ENCODE data around the gene GOSR2.

GOSR2 gene

DNA sequence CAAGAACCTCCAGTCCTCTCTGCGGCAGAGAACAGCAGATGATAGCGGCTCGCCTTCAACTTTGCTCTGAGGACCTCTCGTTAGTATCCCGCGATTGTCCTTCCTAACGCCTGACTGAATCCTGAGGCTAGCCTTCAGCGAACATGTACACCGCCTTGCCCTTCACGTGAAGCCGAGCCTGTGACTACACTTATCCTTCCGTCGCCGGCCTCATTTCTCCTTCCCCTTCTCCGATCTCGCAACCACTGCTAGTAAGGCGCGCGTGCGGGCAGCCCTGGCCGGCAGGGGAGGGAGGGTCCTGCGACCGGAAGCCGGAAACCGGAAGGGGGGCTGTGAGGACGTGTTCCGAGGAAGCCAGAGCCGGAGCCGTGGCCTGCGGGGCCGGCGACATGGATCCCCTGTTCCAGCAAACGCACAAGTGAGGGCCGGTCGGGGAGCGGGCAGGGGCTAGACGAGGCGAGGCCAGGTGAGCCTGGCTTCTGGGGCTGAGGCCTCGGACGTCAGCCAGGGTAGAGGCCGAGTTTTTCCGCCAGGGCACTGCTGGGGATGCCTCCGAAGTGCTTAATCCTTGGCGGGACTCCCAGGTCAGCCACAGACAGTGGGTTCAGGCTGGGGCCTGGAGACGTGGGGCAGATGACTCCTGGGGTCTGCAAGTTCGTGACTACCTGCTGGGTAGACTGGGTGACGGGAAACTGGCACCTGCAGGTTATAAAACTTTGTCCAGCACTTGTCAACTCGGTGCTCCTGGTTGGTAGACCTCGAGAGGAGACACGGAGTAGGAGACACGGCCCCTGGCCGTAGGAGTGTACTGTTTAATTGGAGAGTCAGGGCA, at the start of gene GOSR2:
TSS of gene GOSR2 (plus strand) at position 357 of the 832 bp plus-strand sequence. CDS start at position 390, 33 bp downstream.
- DNase-seq (ENCODE audit: low read depth) = peak; percentile 78

DNA sequence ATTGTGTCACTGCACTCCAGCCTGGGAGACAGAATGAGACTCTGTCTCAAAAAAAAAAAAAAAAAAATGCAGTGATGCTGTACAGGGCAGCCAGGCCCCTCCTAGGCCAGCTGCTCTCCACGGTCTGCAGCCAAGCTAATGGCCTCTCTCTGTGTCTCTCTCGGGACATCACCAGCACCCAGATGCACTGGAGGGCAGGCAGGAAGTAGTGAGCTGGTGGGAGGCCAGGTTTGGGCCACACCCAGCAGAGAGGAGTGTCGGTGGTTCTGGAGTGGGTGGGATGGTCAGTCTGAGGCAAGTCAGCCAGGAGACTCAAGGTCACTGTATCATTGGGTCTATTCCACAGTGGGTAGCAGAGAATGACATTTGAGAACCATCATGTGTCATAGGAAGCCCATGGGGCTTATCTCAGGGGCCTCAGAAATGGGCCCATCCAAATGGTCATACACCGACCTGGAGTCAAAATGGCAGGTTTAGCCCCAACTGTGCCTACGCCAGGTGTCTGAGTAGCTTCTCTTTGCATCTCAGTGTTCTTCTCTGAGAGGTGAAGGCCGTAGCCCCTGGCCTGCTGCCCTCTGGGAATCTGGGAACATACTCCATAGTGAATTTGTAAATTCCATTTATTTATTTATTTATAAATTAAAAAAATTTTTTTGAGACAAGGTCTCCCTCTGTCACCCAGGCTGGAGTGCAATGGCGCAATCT, 48.9 kb upstream of the GOSR2 start:
- no peak for DNase-seq (ENCODE audit: low read depth)

DNA sequence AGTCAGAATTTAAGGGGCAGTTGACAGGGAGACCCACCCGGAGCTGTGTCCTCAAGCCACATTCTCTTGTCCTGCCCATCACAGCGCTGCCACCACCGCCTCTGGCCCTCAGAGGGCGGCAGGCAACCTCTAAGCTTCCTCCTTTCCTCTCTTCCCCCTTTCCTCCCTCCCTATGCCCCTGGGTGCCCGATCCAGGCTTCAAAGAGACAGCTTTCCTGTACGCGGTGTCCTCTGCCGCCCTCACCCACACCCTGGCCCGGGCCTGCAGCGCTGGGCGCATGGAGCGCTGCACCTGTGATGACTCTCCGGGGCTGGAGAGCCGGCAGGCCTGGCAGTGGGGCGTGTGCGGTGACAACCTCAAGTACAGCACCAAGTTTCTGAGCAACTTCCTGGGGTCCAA, 48.1 kb upstream of the GOSR2 start:
- DNase-seq (ENCODE audit: low read depth) = no peak

DNA sequence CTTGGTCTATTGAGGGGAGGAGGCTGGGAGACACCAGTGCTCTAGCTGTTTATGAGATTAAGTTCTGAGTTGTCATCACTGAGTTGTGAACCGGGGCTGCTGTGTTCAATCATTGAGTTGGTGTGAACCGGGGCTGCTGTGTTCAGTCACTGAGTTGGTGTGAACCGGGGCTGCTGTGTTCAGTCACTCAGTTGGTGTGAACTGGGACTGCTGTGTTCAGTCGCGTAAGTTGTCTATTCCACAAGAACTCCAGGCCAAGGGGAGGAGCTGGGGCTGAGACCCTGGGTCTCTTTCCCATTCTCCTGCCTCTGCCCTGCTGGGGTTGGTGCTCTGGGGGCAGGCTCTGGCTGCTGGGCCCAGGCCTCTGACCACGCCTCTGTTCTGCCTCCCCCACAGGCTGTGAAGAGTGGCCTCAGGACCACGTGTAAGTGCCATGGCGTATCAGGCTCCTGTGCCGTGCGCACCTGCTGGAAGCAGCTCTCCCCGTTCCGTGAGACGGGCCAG, 47.1 kb upstream of the GOSR2 start:
- DNase-seq (ENCODE audit: low read depth) = no peak

DNA sequence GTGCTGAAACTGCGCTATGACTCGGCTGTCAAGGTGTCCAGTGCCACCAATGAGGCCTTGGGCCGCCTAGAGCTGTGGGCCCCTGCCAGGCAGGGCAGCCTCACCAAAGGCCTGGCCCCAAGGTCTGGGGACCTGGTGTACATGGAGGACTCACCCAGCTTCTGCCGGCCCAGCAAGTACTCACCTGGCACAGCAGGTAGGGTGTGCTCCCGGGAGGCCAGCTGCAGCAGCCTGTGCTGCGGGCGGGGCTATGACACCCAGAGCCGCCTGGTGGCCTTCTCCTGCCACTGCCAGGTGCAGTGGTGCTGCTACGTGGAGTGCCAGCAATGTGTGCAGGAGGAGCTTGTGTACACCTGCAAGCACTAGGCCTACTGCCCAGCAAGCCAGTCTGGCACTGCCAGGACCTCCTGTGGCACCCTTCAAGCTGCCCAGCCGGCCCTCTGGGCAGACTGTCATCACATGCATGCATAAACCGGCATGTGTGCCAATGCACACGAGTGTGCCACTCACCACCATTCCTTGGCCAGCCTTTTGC, 46.5 kb upstream of the GOSR2 start:
- DNase-seq (ENCODE audit: low read depth) = no peak

DNA sequence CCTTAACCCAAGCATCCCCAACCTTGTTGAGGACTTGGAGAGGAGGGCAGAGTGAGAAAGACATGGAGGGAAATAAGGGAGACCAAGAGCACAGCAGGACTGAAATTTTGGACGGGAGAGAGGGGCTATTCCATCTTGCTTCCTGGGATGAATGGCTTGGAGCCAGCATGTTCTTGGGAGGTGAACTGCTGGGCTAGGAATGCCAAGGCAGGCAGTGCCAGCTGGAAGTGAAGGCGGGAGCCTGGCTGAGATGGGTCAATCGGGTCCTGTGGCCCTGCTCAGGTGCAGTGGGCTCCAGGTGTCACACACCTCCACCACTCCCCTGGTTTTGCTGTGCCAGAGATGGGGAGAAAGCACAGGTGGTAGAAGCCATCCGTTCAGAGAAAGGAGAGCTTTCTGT, 46.0 kb upstream of the GOSR2 start:
- DNase-seq (ENCODE audit: low read depth) = no peak

DNA sequence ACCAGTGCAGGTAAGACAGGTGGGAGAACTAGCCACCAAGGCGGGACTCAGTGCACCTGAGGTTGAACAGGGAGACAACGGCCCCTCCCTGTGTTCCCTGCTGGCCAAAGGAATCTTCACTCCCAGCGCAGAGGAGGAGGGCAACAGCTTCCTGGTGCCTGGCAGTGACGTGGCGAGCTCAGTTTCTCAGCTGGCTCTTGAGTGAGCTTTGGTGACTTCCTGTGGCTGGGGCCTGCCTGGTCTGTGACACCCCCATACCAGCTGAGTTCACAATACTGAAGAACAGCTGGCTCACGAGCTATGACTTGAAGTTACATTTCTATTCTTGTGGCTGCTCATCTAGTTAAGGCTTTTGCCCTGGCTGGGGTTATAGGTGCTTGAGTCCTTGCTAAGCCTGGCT, 45.5 kb upstream of the GOSR2 start:
- no peak for DNase-seq (ENCODE audit: low read depth)

DNA sequence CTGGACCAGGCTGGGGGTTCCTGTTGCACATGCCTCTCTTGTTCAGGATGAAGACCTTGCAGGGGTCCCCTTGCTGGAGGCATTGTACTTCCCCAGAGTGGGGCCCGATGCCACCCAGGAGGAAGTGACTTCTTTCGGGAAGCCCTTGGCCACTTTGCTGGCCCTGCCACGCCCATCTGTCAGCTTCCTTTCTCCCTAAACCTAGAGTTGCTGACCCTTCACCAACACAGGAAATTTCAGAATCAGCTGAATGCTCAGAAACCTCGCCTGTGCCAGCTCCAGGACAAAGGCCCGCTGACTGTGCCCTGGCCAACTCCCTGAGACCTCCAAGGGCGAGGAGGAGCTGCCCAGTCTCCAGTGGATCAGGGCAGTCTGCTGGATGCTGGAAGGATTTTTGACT, 44.9 kb upstream of the GOSR2 start:
- DNase-seq (ENCODE audit: low read depth) = no peak

DNA sequence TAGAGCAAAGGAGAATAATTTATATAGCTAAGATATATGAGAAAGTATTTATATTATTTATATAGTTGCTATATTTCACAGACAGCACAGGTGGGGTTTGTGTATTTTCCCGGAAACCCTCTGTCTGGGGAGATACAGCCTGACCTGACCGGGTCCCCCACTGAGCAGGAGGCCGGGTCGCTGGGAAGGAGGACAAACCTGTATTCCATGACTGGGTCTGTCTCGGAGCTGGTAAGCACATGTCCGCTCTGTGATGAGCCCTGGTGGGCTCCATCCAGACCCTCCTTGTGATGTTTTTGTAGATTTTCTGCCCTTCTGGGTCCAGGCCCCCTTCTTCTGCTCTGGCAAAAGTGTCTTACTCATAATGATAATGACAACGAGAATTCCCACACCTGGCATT, 43.9 kb upstream of the GOSR2 start:
- no peak for DNase-seq (ENCODE audit: low read depth)

DNA sequence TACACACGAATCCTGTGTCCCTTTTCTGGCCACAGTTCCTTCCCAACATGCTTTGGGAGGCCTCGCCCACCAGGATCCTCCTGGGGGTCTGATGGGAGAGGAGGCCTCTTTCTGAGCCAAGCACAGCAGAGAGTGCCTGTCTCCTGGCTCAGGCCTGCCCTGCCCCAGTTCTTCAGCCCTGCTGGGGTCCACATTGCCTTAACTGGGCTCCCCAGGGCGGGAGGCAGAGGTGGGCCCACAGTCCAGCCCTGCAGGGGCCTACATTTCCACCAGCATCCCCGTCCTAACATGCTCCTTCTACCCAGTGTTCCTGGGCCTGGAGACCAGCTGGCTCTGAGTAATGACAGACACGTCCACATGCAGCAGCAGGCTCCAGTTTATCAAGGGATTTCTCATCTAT, 41.9 kb upstream of the GOSR2 start:
- DNase-seq (ENCODE audit: low read depth) = no peak

DNA sequence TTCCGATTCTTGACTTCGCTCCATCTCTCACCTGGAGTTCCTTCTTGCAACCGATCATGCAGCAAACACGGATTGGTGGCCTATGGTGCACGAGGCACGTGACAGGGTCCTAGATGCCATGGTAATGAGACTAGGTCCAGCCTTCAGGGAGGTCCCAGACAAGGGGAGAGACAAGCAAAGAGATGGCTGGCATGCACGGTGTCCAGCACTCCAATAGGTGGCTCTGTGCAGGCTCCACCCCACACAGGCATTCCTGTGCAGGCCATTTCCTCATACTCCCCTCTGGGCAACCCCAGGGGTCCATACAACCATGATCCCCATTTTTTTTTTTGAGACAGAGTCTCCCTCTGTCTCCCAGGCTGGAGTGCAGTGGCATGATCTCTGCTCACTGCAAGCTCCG, 40.3 kb upstream of the GOSR2 start:
- DNase-seq (ENCODE audit: low read depth) = no peak

DNA sequence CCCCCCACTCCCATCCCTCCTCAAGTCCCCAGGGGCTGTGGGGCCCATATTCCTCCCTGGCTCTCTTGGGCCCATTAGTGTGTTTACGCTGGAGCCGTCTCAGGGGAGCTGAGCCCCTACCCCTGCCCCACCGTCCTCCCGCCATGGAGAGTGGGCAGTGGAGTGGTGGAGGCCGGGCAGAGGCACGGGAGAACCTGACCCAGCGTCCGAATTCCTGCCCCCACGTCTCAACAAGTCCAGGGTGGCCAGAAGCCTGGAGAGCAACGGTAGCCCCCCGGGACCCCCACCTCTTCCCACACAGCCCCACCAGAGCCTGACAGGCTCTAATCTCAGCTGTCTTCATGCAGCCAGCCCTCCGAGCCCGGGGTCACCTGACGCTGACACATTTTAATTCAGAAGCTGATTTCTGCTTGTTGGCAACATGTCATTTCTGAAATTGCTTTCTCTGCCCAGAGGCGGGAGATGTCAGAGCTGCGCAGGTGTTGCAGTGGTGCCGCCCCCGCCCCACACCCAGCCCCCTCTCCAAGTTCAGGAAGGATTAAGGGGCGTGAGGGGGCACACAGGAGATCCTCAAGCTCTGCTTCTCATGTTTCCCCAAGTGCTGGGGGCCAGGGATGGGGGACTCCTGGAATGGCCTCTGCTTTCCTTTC, 39.0 kb upstream of the GOSR2 start:
- DNase-seq (ENCODE audit: low read depth) = no peak

DNA sequence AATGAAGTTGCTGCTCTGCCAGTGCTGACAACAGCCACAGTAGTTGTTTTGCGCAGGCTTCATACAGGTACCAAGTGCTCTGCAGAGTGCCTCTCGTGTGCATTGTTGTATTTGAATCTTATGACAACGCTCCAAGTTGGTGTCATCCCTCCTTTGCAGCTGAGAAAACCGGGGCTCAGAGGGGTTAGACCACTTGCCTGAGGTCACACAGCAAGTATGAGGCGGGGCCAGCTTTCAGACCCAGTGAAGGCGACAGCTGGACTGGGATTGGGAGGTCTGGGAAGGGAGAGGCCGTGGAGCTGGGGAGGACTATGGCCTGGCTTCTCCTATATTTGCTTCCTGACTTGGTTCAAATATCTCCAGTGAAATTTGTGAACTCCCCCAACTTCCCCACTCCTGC, 38.4 kb upstream of the GOSR2 start:
- no peak for DNase-seq (ENCODE audit: low read depth)

DNA sequence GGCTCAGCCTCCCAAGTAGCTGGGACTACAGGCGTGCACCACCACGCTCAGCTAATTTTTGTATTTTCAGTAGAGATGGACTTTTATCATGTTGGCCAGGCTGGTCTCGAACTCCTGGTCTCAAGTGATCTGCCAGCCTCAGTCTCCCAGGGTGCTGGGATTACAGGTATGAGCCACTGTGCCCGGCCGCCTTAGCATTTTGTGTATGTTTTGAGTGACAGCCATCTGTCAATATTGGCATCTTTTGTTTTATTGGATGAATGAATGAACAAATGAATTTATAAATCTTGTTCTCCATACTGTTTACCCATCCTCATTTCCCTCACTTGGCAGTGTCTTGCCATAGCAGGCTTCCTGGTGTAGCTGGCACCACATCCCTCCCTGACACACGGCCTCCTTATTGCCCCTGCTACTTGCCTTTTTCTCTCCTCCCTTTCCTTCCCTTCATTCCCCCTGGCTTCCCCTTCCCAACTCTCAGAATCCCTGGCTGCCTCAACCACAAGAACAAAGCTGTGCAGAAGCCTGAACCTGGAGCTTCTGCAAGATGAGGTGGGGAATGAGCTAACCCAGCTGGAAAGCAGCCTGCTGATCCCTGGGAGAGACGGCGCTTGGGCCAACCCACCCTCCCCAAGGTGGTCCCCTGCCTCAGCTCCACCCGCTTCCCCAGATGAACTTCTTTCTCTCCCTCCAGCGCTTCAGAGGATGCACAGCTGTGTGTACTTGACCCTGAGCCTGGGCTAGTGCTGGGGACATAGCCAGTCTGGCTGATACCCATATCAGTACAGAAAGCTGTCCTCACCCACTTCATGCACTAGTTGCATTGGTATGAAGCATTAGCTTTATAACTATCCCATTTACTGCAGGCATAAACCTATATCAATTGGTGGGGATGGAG, 37.3 kb upstream of the GOSR2 start:
- DNase-seq (ENCODE audit: low read depth) = no peak

DNA sequence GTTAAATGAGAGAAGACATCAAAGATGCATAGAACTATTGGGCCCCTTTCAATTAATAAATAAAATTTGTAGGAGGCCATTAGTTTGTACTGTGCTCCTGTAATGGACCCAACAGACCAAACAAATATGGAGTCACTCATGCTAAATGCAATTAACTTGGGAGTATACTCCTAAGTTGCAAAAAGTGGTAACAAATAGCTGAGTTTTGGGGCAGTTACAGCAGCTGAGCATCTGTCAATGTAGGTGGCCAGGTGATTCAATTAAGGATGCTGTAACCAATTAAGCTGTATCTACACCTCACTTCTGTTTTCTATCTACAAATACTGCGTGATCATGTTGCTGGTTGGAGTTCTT, 36.7 kb upstream of the GOSR2 start:
- DNase-seq (ENCODE audit: low read depth) = no peak

DNA sequence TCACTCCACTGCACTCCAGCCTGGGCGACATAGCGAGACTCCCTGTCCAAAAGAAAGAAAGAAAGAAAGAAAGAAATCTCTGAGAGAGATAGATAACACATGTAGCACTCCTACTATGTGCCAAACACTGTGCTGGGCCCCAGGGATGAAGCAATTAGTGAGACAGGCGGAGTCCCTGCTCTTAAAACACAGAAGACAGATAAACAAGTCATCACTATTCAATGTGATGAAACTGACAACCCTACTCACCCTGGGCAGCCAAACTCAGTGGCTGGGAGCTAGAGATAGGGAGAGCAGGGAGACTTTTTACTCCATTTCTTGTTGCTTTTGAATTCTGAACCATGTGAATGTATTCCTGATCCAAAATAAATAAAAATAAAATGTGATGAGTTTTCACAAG, 35.2 kb upstream of the GOSR2 start:
- no peak for DNase-seq (ENCODE audit: low read depth)

DNA sequence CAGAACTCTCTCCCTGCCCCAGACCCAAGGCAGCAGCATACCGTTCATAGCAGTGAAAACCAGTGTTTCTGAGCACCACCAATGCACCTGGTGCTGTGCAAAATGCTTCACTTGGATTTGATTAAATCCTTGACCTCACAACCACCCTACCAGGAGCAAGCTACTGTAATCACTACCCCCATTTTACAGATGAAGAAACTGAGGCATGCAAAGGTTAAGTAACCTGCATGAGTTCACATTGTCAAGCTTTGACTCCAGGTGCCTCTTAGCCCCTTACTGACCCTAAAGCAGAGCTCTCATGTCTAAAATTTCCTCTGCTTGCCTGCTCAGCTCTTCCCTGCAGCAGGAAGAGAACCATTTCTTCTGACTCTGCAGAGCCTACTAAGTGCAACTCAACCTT, 34.2 kb upstream of the GOSR2 start:
- DNase-seq (ENCODE audit: low read depth) = no peak

DNA sequence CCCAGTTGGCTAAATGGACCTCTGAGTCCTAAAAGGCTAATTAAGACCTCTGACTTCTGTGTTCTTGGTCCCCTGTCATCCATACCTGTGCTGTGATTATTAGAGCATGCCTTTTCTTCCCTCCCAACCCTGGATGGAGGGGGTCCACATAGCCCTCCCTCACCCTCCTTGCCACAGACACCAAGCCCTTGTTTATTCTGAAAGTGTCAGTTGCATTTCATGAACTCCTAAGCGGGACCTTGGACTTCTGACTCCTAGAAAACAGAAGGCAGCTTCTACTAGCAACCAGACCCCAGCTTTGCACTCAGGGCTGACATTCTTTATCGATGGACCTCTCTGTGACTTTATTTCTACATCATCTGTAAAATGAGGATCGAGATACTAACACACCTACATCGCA, 33.4 kb upstream of the GOSR2 start:
- no peak for DNase-seq (ENCODE audit: low read depth)

DNA sequence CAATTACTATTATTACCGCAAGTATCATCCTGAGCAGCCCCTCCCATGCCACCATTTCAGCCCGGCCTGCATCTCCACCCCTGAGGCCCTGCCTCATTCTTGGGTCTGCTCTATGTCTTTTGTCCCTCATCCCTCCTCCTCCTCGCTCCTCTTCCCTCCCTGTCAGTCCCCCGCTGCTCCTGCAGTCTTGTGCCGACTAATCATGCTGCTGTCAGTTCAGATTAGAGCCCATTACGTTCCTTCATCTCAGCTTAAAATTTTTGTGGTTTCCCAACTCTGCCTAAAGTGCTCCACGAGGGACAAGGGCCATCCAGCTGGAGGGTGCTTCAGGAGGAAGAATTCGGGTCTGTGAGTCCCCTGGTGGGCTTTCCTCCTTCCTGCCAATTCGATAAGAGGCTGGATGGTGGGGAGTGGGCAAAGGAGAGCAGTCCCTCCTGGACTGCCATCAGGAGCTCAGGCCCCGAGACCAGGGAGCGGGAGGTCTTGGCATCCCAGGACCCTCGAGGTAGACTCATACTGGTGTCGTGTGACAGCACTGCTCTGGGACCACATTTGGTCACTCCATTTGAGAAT, 32.9 kb upstream of the GOSR2 start:
- DNase-seq (ENCODE audit: low read depth) = no peak

DNA sequence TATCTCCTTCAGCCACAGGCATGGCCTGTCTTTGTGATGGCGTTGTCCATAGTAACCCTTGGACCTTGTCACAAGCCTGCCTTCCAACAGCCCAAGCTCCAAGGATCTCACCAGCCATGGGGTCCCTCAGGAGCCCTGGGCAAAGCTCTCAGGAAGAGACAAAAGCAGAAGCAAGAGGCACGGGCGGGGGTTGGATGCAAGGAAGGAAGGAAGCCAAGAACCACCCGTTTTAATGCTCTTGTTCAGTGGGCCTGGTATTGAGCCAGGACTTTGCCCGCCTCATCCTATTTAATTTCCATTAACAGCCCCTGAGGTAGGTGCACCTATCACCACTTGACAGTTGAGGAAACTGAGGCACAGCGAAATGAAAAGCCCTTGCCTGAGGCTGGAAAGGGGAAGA, 32.3 kb upstream of the GOSR2 start:
- no peak for DNase-seq (ENCODE audit: low read depth)

DNA sequence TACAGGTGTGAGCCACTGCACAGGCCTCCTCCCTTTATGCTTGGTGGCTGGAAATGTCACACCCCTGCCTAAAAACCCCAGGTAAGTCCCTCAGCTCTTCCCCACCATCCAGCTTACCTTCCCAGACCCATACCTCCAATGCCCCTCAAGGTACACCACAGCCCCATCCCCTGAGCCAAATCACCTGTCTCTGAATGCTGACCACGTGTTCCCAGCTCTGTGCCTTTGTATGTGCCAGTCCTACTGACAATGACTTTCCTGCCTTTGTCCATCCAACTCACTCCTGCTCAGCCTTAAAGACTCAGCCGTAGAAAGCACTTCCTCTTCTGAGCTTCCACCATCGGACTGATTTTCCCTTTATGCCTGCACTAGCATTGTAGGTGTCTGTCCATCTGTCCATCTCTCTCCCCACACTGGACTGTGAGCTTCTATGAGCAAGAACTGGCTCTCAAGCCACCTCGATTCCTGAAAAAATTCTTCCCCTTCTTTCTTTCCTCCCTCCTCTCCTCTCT, 30.7 kb upstream of the GOSR2 start:
- DNase-seq (ENCODE audit: low read depth) = no peak

All from stimulated activated CD8-positive, alpha-beta memory T cell treated with anti-CD3 and anti-CD28 coated beads, Interleukin-15, amount 100 ng/mL, for 24 hours (primary cell).